ENCODE measurements around the gene APIP. TPM values are rescaled to one million over a fixed set of nuclear protein-coding genes. Genes with fewer than 3 reads are reported as not detected.

Gene APIP
- total RNA-seq, 1 donor from 2014 or later = 26.3 TPM

GRCh38 chr11:34844463-34845112 lies 71.6 kb downstream of the APIP start:
- no peak overlapping the region for H3K27ac Mint-ChIP-seq

GRCh38 chr11:34843271-34843670 lies 72.9 kb downstream of the APIP start:
- H3K27me3 Mint-ChIP-seq (ENCODE audit: insufficient read depth) = peaks cover 19% of the 10 kb centered on the region
- H3K27ac Mint-ChIP-seq = no peak overlapping the region
- intact Hi-C loops (cut with micrococcal nuclease) = loop anchor here (5.0 kb wide), 1 partner anchor 569 kb away; no protein-coding TSS in a partner anchor
- no peak for DNase-seq (ENCODE audit: low spot score)
- no peaks in the 10 kb centered on the region for H3K9me3 Mint-ChIP-seq
- H3K4me1 Mint-ChIP-seq (ENCODE audit: low read depth) = no peaks in the 10 kb centered on the region
- no peak overlapping the region for H3K4me3 Mint-ChIP-seq
- no peaks in the 10 kb centered on the region for H3K36me3 Mint-ChIP-seq (ENCODE audit: low read depth)

More at GRCh38 chr11:34844463-34845112, 71.6 kb downstream of the APIP start:
- Mint-ChIP-seq H3K9me3 (no peaks in the 10 kb centered on the region), H3K27me3 (ENCODE audit: insufficient read depth) (peaks cover 18% of the 10 kb centered on the region), H3K4me3 (no peak overlapping the region), H3K4me1 (ENCODE audit: low read depth) (no peaks in the 10 kb centered on the region), H3K36me3 (ENCODE audit: low read depth) (no peaks in the 10 kb centered on the region)
- intact Hi-C loops (cut with micrococcal nuclease) = loop anchor here (5.0 kb wide), 1 partner anchor 568 kb away; no protein-coding TSS in a partner anchor
- DNase-seq (ENCODE audit: low spot score) = no peak

GRCh38 chr11:34840736-34841386 lies 75.3 kb downstream of the APIP start:
- H3K36me3 Mint-ChIP-seq (ENCODE audit: low read depth) = no peaks in the 10 kb centered on the region
- peaks cover 23% of the 10 kb centered on the region for H3K27me3 Mint-ChIP-seq (ENCODE audit: insufficient read depth)
- intact Hi-C loops (cut with micrococcal nuclease) = loop anchor here (2.0 to 5.0 kb wide), 2 partner anchors 550 to 571 kb away; no protein-coding TSS in a partner anchor
- no peaks in the 10 kb centered on the region for H3K9me3 Mint-ChIP-seq
- H3K4me1 Mint-ChIP-seq (ENCODE audit: low read depth) = no peaks in the 10 kb centered on the region
- H3K4me3 Mint-ChIP-seq = no peak overlapping the region
- no peak overlapping the region for H3K27ac Mint-ChIP-seq
- DNase-seq (ENCODE audit: low spot score) = no peak

GRCh38 chr11:34839969-34840368 lies 76.2 kb downstream of the APIP start:
- Mint-ChIP-seq H3K9me3 (no peaks in the 10 kb centered on the region), H3K36me3 (ENCODE audit: low read depth) (no peaks in the 10 kb centered on the region), H3K27ac (no peak overlapping the region), H3K4me3 (no peak overlapping the region), H3K4me1 (ENCODE audit: low read depth) (no peaks in the 10 kb centered on the region), H3K27me3 (ENCODE audit: insufficient read depth) (peaks cover 23% of the 10 kb centered on the region)
- no peak for DNase-seq (ENCODE audit: low spot score)
- intact Hi-C loops (cut with micrococcal nuclease) = loop anchor here (2.0 to 5.0 kb wide), 2 partner anchors 551 to 572 kb away; no protein-coding TSS in a partner anchor

GRCh38 chr11:34836958-34837856 lies 79.0 kb downstream of the APIP start:
- no peak for DNase-seq (ENCODE audit: low spot score)
- H3K4me3 Mint-ChIP-seq = no peak overlapping the region
- H3K27me3 Mint-ChIP-seq (ENCODE audit: insufficient read depth) = peaks cover 14% of the 10 kb centered on the region
- H3K36me3 Mint-ChIP-seq (ENCODE audit: low read depth) = no peaks in the 10 kb centered on the region
- H3K4me1 Mint-ChIP-seq (ENCODE audit: low read depth) = no peaks in the 10 kb centered on the region
- no peak overlapping the region for H3K27ac Mint-ChIP-seq
- intact Hi-C loops (cut with micrococcal nuclease) = no loop called here
- H3K9me3 Mint-ChIP-seq = no peaks in the 10 kb centered on the region

GRCh38 chr11:34833602-34834001 lies 82.6 kb downstream of the APIP start:
- intact Hi-C loops (cut with micrococcal nuclease) = no loop called here
- Mint-ChIP-seq H3K4me1 (ENCODE audit: low read depth) (no peaks in the 10 kb centered on the region), H3K4me3 (no peak overlapping the region), H3K9me3 (no peaks in the 10 kb centered on the region), H3K27ac (no peak overlapping the region), H3K36me3 (ENCODE audit: low read depth) (no peaks in the 10 kb centered on the region), H3K27me3 (ENCODE audit: insufficient read depth) (peaks cover 16% of the 10 kb centered on the region)
- no peak for DNase-seq (ENCODE audit: low spot score)

Other genes starting within 250 kb of the APIP start
- 32.0 TPM in 2 replicates for gene PDHX, start 239 bp upstream of the APIP start, total RNA-seq
- gene CD44, start 222.8 kb upstream of the APIP start, total RNA-seq = 547 and 550 TPM in 2 replicates